Left lung (tissue), 10 donors: ENCODE results near the gene DRD4. TPM values are rescaled to one million over a fixed set of nuclear protein-coding genes. Genes with fewer than 3 reads are reported as not detected.

Experiments
- ATAC-seq: fragments of 200-7000 bp; cut with Tn5 transposase; one replicate; pipeline ENCODE4 v1.9.1; 2020; ENCODE audit warnings: moderate library complexity
- DNase-seq, 4 donors: peaks; one replicate each; pipeline ENCODE4 v3.0.0-alpha.2; 2013 to 2020
- H3K27ac ChIP-seq, 2 donors: fragments of 200-600 bp; sonication (generic) in 1 of 2; one replicate each; pipeline versions ENCODE4 v1.5.0 to v1.8.0; 2020 to 2021
- H3K27me3 ChIP-seq, 2 donors: fragments of 200-600 bp; sonication (generic) in 1 of 2; one replicate each; pipeline versions ENCODE4 v1.5.0 to v1.8.0; 2020 to 2021
- H3K36me3 ChIP-seq, 2 donors: fragments of 200-600 bp; sonication (generic) in 1 of 2; one replicate each; pipeline versions ENCODE4 v1.5.0 to v1.8.0; 2020 to 2021
- H3K4me1 ChIP-seq, 2 donors: fragments of 200-600 bp; one replicate each; pipeline ENCODE4 v1.8.0; 2021
- H3K4me3 ChIP-seq, 2 donors: fragments of 200-600 bp; sonication (generic) in 1 of 2; one replicate each; pipeline versions ENCODE4 v1.5.0 to v1.8.0; 2020 to 2021; ENCODE audit warnings: mild to moderate bottlenecking in 1 of 2
- H3K9me3 ChIP-seq, 2 donors: fragments of 200-600 bp; sonication (generic) in 1 of 2; one replicate each; pipeline versions ENCODE4 v1.5.0 to v1.8.0; 2020 to 2021
- CTCF ChIP-seq, 2 donors: fragments of 200-600 bp; sonication (generic) in 1 of 2; IDR thresholded peaks; one replicate each; pipeline versions ENCODE4 v1.5.0 to v1.8.0; 2021; ENCODE audit warnings: antibody characterized with exemption in 2 of 2
- intact Hi-C, 2 donors: fragments of 100-400 bp; cut with DNase I; formaldehyde crosslinking; loops; one replicate each; pipeline versions ENCODE4 v1.11.2 to v1.14.2; 2022
- polyA plus RNA-seq, 6 donors: library from polyadenylated mRNA; unstranded; fragments of 120-200 nt; gene quantifications; one replicate each; pipeline ENCODE4 v1.2.1, GENCODE V29; 2013; ENCODE audit not compliant: insufficient read length in 6 of 6
- total RNA-seq, 2 donors: library from RNA; stranded (reverse); fragmentation: NEBNext Ultra II Directional; extraction: Animal tissue kit (Norgen Biotek cat#: 25700); gene quantifications; one replicate each; pipeline ENCODE4 v1.2.1, GENCODE V29; 2021
- donor health status: DM: no; HTN: yes; CAD: no.
- donor health status: DM: no; HTN: no; CAD: no.

Gene DRD4
- total and polyA plus RNA-seq, 8 donors = 0.29 to 1.0 (median 0.64) TPM

GRCh38 chr11:608791-609251 is 28.2 kb upstream of the DRD4 start:
- H3K4me3 ChIP-seq = no peak overlapping the region
- H3K27ac ChIP-seq = no peak overlapping the region
- no peaks in the 10 kb centered on the region for H3K9me3 ChIP-seq
- H3K36me3 ChIP-seq = peaks cover 0 to 100% of the 10 kb centered on the region in 2 donors
- no peaks in the 10 kb centered on the region for H3K27me3 ChIP-seq
- no peak for TF ChIP-seq CTCF (IDR thresholded peaks at IDR 0.05)
- H3K4me1 ChIP-seq = peaks cover under 1 to 12% of the 10 kb centered on the region in 2 donors
- peak in 1 of 4 donors; percentile 71 for DNase-seq
- intact Hi-C loops = no loop called here
- ATAC-seq = no peak

- intact Hi-C loops = no loop called here
- ATAC-seq (no peak), DNase-seq (peak in 1 of 4 donors; percentile 69)
- Histone ChIP-seq H3K4me3 (no peak overlapping the region), H3K27me3 (no peaks in the 10 kb centered on the region), H3K4me1 (peaks cover 6 to 17% of the 10 kb centered on the region in 2 donors), H3K9me3 (no peaks in the 10 kb centered on the region), H3K27ac (no peak overlapping the region), H3K36me3 (peaks cover 0 to 100% of the 10 kb centered on the region in 2 donors)
- TF ChIP-seq CTCF (IDR thresholded peaks at IDR 0.05) = no peak
Observed at GRCh38 chr11:609341-609811, 27.7 kb upstream of the DRD4 start.

GRCh38 chr11:610146-610801 is 26.8 kb upstream of the DRD4 start:
- no peak overlapping the region for H3K4me3 ChIP-seq
- H3K27ac ChIP-seq = no peak overlapping the region
- ATAC-seq (no peak), DNase-seq (no peak)
- H3K9me3 ChIP-seq = no peaks in the 10 kb centered on the region
- H3K36me3 ChIP-seq = peaks cover 0 to 100% of the 10 kb centered on the region in 2 donors
- TF ChIP-seq CTCF (IDR thresholded peaks at IDR 0.05) = no peak
- intact Hi-C loops = no loop called here
- peaks cover 14 to 26% of the 10 kb centered on the region in 2 donors for H3K4me1 ChIP-seq
- no peaks in the 10 kb centered on the region for H3K27me3 ChIP-seq

- H3K36me3 ChIP-seq = peaks cover 0 to 90% of the 10 kb centered on the region in 2 donors
- H3K27me3 ChIP-seq = no peaks in the 10 kb centered on the region
- H3K4me1 ChIP-seq = peaks cover 14 to 32% of the 10 kb centered on the region in 2 donors
- ATAC-seq = no peak
- no peak overlapping the region for H3K4me3 ChIP-seq
- peak in 1 of 4 donors; percentile 72 for DNase-seq
- TF ChIP-seq CTCF (IDR thresholded peaks at IDR 0.05) = no peak
- intact Hi-C loops = no loop called here
- H3K9me3 ChIP-seq = no peaks in the 10 kb centered on the region
- no peak overlapping the region for H3K27ac ChIP-seq
Observed at GRCh38 chr11:611001-611996, 25.8 kb upstream of the DRD4 start.
